ENCODE data around the gene DNPH1.

DNPH1 gene

GRCh38 chr6:43268782-43269272 lies 39.5 kb upstream of the DNPH1 start:
- no peak for TF ChIP-seq SUZ12 (IDR thresholded peaks at IDR 0.05; ENCODE audit: extremely low read depth, insufficient read depth, insufficient read length)
- no peak for TF ChIP-seq YY1 (IDR thresholded peaks at IDR 0.05; ENCODE audit: insufficient read depth, insufficient read length)
- no peak for TF ChIP-seq ZNF274 (IDR thresholded peaks at IDR 0.05; ENCODE audit: low read depth, low read length)
- Histone ChIP-seq H3K27me3 (ENCODE audit: insufficient read depth, insufficient read length) (peaks cover 2% of the 10 kb centered on the region), H3K4me3 (ENCODE audit: insufficient read length, low read depth) (no peak overlapping the region), H3K4me1 (ENCODE audit: insufficient read depth, insufficient read length) (peaks cover 11% of the 10 kb centered on the region), H3K9ac (ENCODE audit: insufficient read length, low read depth) (no peak overlapping the region), H3K9me3 (ENCODE audit: insufficient read depth, low read length) (no peaks in the 10 kb centered on the region), H3K36me3 (ENCODE audit: insufficient read depth, insufficient read length, low read length) (no peaks in the 10 kb centered on the region)
- DNase-seq (ENCODE audit: low read depth, low spot score) = no peak

GRCh38 chr6:43268355-43268700 lies 39.0 kb upstream of the DNPH1 start:
- peaks cover 11% of the 10 kb centered on the region for H3K4me1 ChIP-seq (ENCODE audit: insufficient read depth, insufficient read length)
- H3K36me3 ChIP-seq (ENCODE audit: insufficient read depth, insufficient read length, low read length) = no peaks in the 10 kb centered on the region
- DNase-seq (ENCODE audit: low read depth, low spot score) = no peak
- TF ChIP-seq YY1 (IDR thresholded peaks at IDR 0.05; ENCODE audit: insufficient read depth, insufficient read length) (no peak), SUZ12 (IDR thresholded peaks at IDR 0.05; ENCODE audit: extremely low read depth, insufficient read depth, insufficient read length) (no peak), ZNF274 (IDR thresholded peaks at IDR 0.05; ENCODE audit: low read depth, low read length) (no peak)
- H3K27me3 ChIP-seq (ENCODE audit: insufficient read depth, insufficient read length) = no peaks in the 10 kb centered on the region
- no peaks in the 10 kb centered on the region for H3K9me3 ChIP-seq (ENCODE audit: insufficient read depth, low read length)
- no peak overlapping the region for H3K4me3 ChIP-seq (ENCODE audit: insufficient read length, low read depth)
- no peak overlapping the region for H3K9ac ChIP-seq (ENCODE audit: insufficient read length, low read depth)

GRCh38 chr6:43267619-43268354 lies 38.5 kb upstream of the DNPH1 start:
- no peak overlapping the region for H3K9ac ChIP-seq (ENCODE audit: insufficient read length, low read depth)
- TF ChIP-seq SUZ12 (IDR thresholded peaks at IDR 0.05; ENCODE audit: extremely low read depth, insufficient read depth, insufficient read length) = no peak
- H3K36me3 ChIP-seq (ENCODE audit: insufficient read depth, insufficient read length, low read length) = no peaks in the 10 kb centered on the region
- no peak for DNase-seq (ENCODE audit: low read depth, low spot score)
- no peak overlapping the region for H3K4me3 ChIP-seq (ENCODE audit: insufficient read length, low read depth)
- H3K27me3 ChIP-seq (ENCODE audit: insufficient read depth, insufficient read length) = no peaks in the 10 kb centered on the region
- H3K9me3 ChIP-seq (ENCODE audit: insufficient read depth, low read length) = no peaks in the 10 kb centered on the region
- peaks cover 11% of the 10 kb centered on the region for H3K4me1 ChIP-seq (ENCODE audit: insufficient read depth, insufficient read length)

- TF ChIP-seq SUZ12 (IDR thresholded peaks at IDR 0.05; ENCODE audit: extremely low read depth, insufficient read depth, insufficient read length) (no peak), ZNF274 (IDR thresholded peaks at IDR 0.05; ENCODE audit: low read depth, low read length) (no peak), YY1 (IDR thresholded peaks at IDR 0.05; ENCODE audit: insufficient read depth, insufficient read length) (no peak)
- H3K4me3 ChIP-seq (ENCODE audit: insufficient read length, low read depth) = no peak overlapping the region
- no peak for DNase-seq (ENCODE audit: low read depth, low spot score)
- no peak overlapping the region for H3K9ac ChIP-seq (ENCODE audit: insufficient read length, low read depth)
- H3K4me1 ChIP-seq (ENCODE audit: insufficient read depth, insufficient read length) = peaks cover 6% of the 10 kb centered on the region
- H3K36me3 ChIP-seq (ENCODE audit: insufficient read depth, insufficient read length, low read length) = no peaks in the 10 kb centered on the region
- H3K9me3 ChIP-seq (ENCODE audit: insufficient read depth, low read length) = no peaks in the 10 kb centered on the region
- no peaks in the 10 kb centered on the region for H3K27me3 ChIP-seq (ENCODE audit: insufficient read depth, insufficient read length)
These were observed 36.3 kb upstream of the DNPH1 start for GRCh38 chr6:43265564-43265963.

- Histone ChIP-seq H3K36me3 (ENCODE audit: insufficient read depth, insufficient read length, low read length) (no peaks in the 10 kb centered on the region), H3K4me3 (ENCODE audit: insufficient read length, low read depth) (no peak overlapping the region), H3K9me3 (ENCODE audit: insufficient read depth, low read length) (no peaks in the 10 kb centered on the region), H3K4me1 (ENCODE audit: insufficient read depth, insufficient read length) (no peaks in the 10 kb centered on the region), H3K27me3 (ENCODE audit: insufficient read depth, insufficient read length) (no peaks in the 10 kb centered on the region), H3K9ac (ENCODE audit: insufficient read length, low read depth) (no peak overlapping the region)
- DNase-seq (ENCODE audit: low read depth, low spot score) = no peak
- TF ChIP-seq SUZ12 (IDR thresholded peaks at IDR 0.05; ENCODE audit: extremely low read depth, insufficient read depth, insufficient read length) = no peak
- TF ChIP-seq ZNF274 (IDR thresholded peaks at IDR 0.05; ENCODE audit: low read depth, low read length) = no peak
- no peak for TF ChIP-seq YY1 (IDR thresholded peaks at IDR 0.05; ENCODE audit: insufficient read depth, insufficient read length)
These were observed 35.4 kb upstream of the DNPH1 start for GRCh38 chr6:43264599-43265145.

- Histone ChIP-seq H3K9me3 (ENCODE audit: insufficient read depth, low read length) (no peaks in the 10 kb centered on the region), H3K27me3 (ENCODE audit: insufficient read depth, insufficient read length) (no peaks in the 10 kb centered on the region), H3K4me1 (ENCODE audit: insufficient read depth, insufficient read length) (no peaks in the 10 kb centered on the region), H3K36me3 (ENCODE audit: insufficient read depth, insufficient read length, low read length) (no peaks in the 10 kb centered on the region), H3K4me3 (ENCODE audit: insufficient read length, low read depth) (no peak overlapping the region), H3K9ac (ENCODE audit: insufficient read length, low read depth) (no peak overlapping the region)
- peak; percentile 60 for DNase-seq (ENCODE audit: low read depth, low spot score)
- TF ChIP-seq YY1 (IDR thresholded peaks at IDR 0.05; ENCODE audit: insufficient read depth, insufficient read length) (no peak), SUZ12 (IDR thresholded peaks at IDR 0.05; ENCODE audit: extremely low read depth, insufficient read depth, insufficient read length) (no peak)
These were observed 34.3 kb upstream of the DNPH1 start for GRCh38 chr6:43263314-43264178.

- no peaks in the 10 kb centered on the region for H3K36me3 ChIP-seq (ENCODE audit: insufficient read depth, insufficient read length, low read length)
- H3K9me3 ChIP-seq (ENCODE audit: insufficient read depth, low read length) = no peaks in the 10 kb centered on the region
- DNase-seq (ENCODE audit: low read depth, low spot score) = no peak
- no peaks in the 10 kb centered on the region for H3K27me3 ChIP-seq (ENCODE audit: insufficient read depth, insufficient read length)
- H3K4me3 ChIP-seq (ENCODE audit: insufficient read length, low read depth) = no peak overlapping the region
- no peak for TF ChIP-seq SUZ12 (IDR thresholded peaks at IDR 0.05; ENCODE audit: extremely low read depth, insufficient read depth, insufficient read length)
- TF ChIP-seq YY1 (IDR thresholded peaks at IDR 0.05; ENCODE audit: insufficient read depth, insufficient read length) = no peak
- TF ChIP-seq ZNF274 (IDR thresholded peaks at IDR 0.05; ENCODE audit: low read depth, low read length) = no peak
- no peak overlapping the region for H3K9ac ChIP-seq (ENCODE audit: insufficient read length, low read depth)
- no peaks in the 10 kb centered on the region for H3K4me1 ChIP-seq (ENCODE audit: insufficient read depth, insufficient read length)
These were observed 33.6 kb upstream of the DNPH1 start for GRCh38 chr6:43262780-43263313.
